HUES48 (cell line): ENCODE results near the gene SFTA2.
"Not testable (repeated sequence)": the region's sequence is repeated elsewhere in the genome, so short reads cannot be mapped to it uniquely, and the experiment has no call there.

Source experiments
- H3K27ac ChIP-seq: one replicate; pipeline ENCODE4 v1.7.0; 2013; ENCODE audit warnings: low read depth, low read length, inconsistent platforms
- H3K27me3 ChIP-seq: 2 replicates; pipeline ENCODE4 v1.6.1; 2013; ENCODE audit warnings: mild to moderate bottlenecking, low read length; ENCODE audit not compliant: control insufficient read depth, insufficient read depth
- H3K36me3 ChIP-seq: 2 replicates; pipeline ENCODE4 v1.6.1; 2013; ENCODE audit warnings: low read length; ENCODE audit not compliant: control insufficient read depth, insufficient read depth
- H3K4me1 ChIP-seq: 2 replicates; pipeline ENCODE4 v1.6.1; 2013; ENCODE audit warnings: mild to moderate bottlenecking, low read length; ENCODE audit not compliant: control insufficient read depth, insufficient read depth
- H3K4me3 ChIP-seq: 2 replicates; pipeline ENCODE4 v1.5.1; 2013; ENCODE audit warnings: mild to moderate bottlenecking, low read depth, low read length
- H3K9ac ChIP-seq: 2 replicates; pipeline ENCODE4 v1.6.1; 2013; ENCODE audit warnings: mild to moderate bottlenecking, low read depth, low read length, moderate library complexity
- H3K9me3 ChIP-seq: 2 replicates; pipeline ENCODE4 v1.6.1; 2013; ENCODE audit warnings: low read length; ENCODE audit not compliant: control insufficient read depth, insufficient read depth

Gene SFTA2

DNA sequence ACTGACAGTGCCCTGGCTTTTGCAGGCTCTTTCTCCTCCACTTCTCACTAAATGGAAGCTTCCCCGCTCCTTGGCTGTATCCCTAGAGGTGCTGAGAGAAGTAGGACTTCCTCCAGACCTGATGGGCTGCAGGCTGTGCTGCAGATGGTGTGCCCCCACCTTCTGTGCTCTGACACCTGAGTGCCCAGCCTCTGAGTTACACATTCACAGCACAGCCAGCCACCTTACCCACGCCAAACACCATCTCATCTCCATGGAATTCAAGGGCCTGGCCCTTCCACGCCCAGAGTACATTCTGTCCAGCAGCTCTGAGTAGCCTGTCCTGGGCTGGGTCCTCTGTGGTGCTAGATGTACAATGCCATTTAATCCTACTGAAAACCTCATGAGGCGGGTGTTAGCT is 5.3 kb downstream of the SFTA2 start:
- Histone ChIP-seq H3K4me3 (no peak overlapping the region), H3K36me3 (peaks cover 49% of the 10 kb centered on the region), H3K27ac (no peak overlapping the region), H3K9ac (no peak overlapping the region), H3K4me1 (no peaks in the 10 kb centered on the region), H3K9me3 (peaks cover 3% of the 10 kb centered on the region; the same call in 1 of the 2 replicates), H3K27me3 (no peaks in the 10 kb centered on the region)

- not testable (repeated sequence) for H3K4me3 ChIP-seq, H3K9me3 ChIP-seq, H3K4me1 ChIP-seq, H3K27me3 ChIP-seq, H3K27ac ChIP-seq, H3K9ac ChIP-seq
- H3K36me3 ChIP-seq: peaks cover 73% of the 10 kb centered on the region
These were observed 7.8 kb downstream of the SFTA2 start for GRCh38 chr6:30924040-30924627.

GRCh38 chr6:30922447-30922852 is 9.5 kb downstream of the SFTA2 start:
- H3K9me3 ChIP-seq: no peaks in the 10 kb centered on the region
- peaks cover 83% of the 10 kb centered on the region for H3K36me3 ChIP-seq
- H3K27ac ChIP-seq: no peak overlapping the region
- no peaks in the 10 kb centered on the region for H3K4me1 ChIP-seq
- no peak overlapping the region for H3K4me3 ChIP-seq
- H3K27me3 ChIP-seq: no peaks in the 10 kb centered on the region
- H3K9ac ChIP-seq: no peak overlapping the region

GRCh38 chr6:30918670-30919069 is 13.3 kb downstream of the SFTA2 start:
- Histone ChIP-seq H3K4me3 (no peak overlapping the region), H3K9me3 (no peaks in the 10 kb centered on the region), H3K36me3 (peaks cover 71% of the 10 kb centered on the region), H3K4me1 (peaks cover 12% of the 10 kb centered on the region), H3K27ac (no peak overlapping the region), H3K27me3 (no peaks in the 10 kb centered on the region), H3K9ac (no peak overlapping the region)

GRCh38 chr6:30917487-30917886 is 14.5 kb downstream of the SFTA2 start:
- no peak overlapping the region for H3K27ac ChIP-seq
- H3K4me1 ChIP-seq: peaks cover 18% of the 10 kb centered on the region
- H3K9ac ChIP-seq: no peak overlapping the region
- no peaks in the 10 kb centered on the region for H3K27me3 ChIP-seq
- H3K9me3 ChIP-seq: no peaks in the 10 kb centered on the region
- H3K4me3 ChIP-seq: no peak overlapping the region
- peaks cover 70% of the 10 kb centered on the region for H3K36me3 ChIP-seq

DNA sequence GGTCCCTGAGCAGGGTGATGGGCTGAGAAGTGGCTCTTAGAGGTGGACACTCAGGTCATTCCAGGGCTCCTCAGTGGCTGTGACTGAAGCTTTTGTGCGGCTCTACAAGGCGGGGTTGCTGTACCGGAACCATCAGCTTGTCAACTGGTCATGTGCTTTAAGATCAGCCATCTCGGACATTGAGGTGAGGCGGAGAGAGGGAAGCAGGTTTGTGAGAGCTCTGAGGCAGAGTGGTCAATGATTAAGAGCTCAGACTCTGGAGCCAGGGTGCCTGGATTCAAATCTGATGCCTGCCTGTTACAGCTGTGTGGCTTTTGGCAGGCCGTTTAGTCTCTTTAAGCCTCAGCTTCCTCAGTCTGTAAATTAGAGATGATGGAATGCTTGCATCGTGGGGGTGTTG is 14.9 kb downstream of the SFTA2 start:
- no peaks in the 10 kb centered on the region for H3K27me3 ChIP-seq
- H3K4me1 ChIP-seq: peaks cover 18% of the 10 kb centered on the region
- H3K9me3 ChIP-seq: no peaks in the 10 kb centered on the region
- H3K36me3 ChIP-seq: peaks cover 70% of the 10 kb centered on the region
- H3K9ac ChIP-seq: no peak overlapping the region
- no peak overlapping the region for H3K27ac ChIP-seq
- no peak overlapping the region for H3K4me3 ChIP-seq

DNA sequence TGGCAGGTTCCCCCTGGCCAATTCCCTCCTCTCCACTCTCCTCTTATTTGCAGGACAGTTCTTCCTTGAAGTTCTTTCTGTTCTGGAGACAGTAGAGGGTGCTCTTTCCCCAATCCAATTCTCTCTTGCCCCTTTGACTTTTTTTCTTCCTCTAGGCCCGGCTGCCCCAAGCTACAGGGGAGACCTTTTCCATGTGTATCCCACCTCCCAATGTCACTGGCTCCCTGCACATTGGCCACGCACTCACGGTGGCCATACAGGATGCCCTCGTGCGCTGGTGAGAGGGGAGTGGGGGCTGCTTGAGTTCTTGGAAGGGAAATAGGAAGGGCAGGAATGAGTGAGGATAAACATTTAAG is 16.4 kb downstream of the SFTA2 start:
- Histone ChIP-seq H3K27me3 (no peaks in the 10 kb centered on the region), H3K4me1 (peaks cover 18% of the 10 kb centered on the region), H3K4me3 (no peak overlapping the region; the same call in 1 of the 2 replicates), H3K9ac (no peak overlapping the region), H3K9me3 (no peaks in the 10 kb centered on the region), H3K36me3 (peaks cover 70% of the 10 kb centered on the region), H3K27ac (no peak overlapping the region)

DNA sequence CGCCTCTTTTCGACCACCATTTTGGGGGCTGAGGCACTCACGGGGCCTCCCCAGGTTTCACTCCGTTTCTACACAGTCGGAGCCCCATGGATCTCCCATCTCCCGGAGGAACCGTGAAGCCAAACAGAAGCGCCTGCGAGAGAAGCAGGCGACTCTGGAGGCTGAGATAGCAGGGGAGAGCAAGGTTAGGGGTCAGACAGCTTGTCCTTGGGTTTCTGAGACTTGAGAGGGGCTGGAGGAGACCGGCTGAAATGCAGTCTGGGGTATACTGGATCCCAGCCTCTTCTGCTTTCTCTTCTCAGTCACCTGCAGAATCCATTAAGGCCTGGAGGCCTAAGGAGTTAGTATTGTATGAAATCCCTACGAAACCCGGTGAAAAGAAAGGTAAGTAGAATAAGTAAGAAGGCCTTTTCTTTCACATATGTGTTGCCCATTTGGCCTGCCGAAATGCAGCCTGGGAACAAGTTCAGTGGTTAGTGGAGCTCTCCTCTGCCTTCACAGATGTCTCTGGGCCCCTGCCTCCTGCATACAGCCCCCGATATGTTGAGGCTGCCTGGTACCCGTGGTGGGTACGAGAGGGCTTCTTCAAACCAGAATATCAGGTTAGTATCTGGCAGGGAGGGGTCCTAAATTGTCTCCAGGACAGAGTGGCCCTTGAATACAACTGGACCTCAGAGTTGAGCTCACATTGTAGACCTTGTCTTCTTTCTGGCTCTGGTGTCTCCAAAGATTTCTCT is 16.9 kb downstream of the SFTA2 start:
- Histone ChIP-seq H3K27ac (no peak overlapping the region), H3K9me3 (no peaks in the 10 kb centered on the region), H3K27me3 (no peaks in the 10 kb centered on the region), H3K4me1 (peaks cover 18% of the 10 kb centered on the region), H3K9ac (peak overlapping the region; percentile 67; the same call in 1 of the 2 replicates), H3K4me3 (peak overlapping the region; percentile 83), H3K36me3 (peaks cover 68% of the 10 kb centered on the region)

DNA sequence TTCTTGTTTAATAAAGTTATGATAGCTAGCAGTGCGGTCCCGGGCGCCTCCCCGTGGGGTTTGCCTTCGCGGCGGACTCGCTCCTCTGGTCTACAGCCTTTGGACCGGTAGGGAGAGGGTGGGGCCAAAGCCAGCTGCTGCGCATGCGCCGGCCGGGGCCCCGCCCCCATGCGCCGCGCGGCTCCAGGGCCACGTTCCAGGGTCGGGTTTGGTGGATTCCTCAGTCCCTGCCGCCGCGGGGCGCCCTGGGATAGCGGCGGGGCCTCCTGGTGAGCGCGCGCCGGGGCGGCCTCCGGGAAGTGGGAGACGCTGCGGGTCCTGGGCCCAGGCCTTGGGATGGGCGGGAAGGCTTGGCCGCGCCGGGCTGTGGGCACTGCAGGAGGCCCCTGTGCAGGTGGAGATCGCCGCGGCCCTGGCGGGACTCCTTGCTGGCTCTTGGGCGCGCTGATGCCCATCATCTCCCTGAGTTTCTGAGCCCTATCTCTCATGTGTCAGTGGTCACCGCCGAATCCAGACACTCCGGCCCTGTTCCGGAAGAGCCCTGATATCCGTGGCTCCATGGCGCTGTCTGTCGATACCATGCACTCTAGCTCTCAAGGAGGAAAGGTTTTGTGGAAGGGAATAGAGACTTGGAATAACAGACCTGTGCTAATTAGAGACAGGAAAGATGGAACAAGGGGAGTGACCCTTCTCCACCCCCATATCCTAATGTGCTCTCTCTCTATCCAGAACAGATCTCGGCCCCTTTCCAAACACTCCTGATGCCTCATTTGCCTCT is 17.7 kb downstream of the SFTA2 start, which contains the start of gene VARS2:
Gene VARS2 (plus strand): TSS at position 163 of the 778 bp plus-strand sequence. CDS start 599 bp downstream, at position 762.
- H3K27me3 ChIP-seq: no peaks in the 10 kb centered on the region
- no peaks in the 10 kb centered on the region for H3K9me3 ChIP-seq
- H3K4me3 ChIP-seq: peak within 1 kb of the TSS; percentile 83
- H3K27ac ChIP-seq: peak within 1 kb of the TSS; percentile 67
- peak within 1 kb of the TSS; percentile 67 for H3K9ac ChIP-seq
- H3K4me1 ChIP-seq: peaks cover 18% of the 10 kb centered on the region
- H3K36me3 ChIP-seq: peaks cover 68% of the 10 kb centered on the region

DNA sequence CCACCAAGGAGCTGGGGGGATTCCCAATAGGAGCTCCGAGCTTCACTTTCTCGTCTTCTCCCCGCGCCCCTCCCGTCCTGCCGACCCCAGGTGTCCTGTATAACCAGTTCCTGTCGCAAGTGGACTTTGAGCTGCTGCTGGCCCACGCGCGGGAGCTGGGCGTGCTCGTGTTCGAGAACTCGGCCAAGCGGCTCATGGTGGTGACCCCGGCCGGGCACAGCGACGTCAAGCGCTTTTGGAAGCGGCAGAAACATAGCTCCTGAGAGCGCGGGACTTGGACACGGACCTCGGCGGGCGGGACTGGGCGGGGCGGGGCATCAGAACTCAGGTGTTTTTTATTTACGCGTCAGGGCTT is 18.3 kb downstream of the SFTA2 start:
- peaks cover 18% of the 10 kb centered on the region for H3K4me1 ChIP-seq
- peak overlapping the region; percentile 83 for H3K4me3 ChIP-seq
- no peaks in the 10 kb centered on the region for H3K27me3 ChIP-seq
- peak overlapping the region; percentile 67 for H3K27ac ChIP-seq
- no peaks in the 10 kb centered on the region for H3K9me3 ChIP-seq
- H3K36me3 ChIP-seq: peaks cover 66% of the 10 kb centered on the region
- no peak overlapping the region for H3K9ac ChIP-seq
